HepG2 (cell line): ENCODE measurements around the gene SND1. TPM values are rescaled to one million over a fixed set of nuclear protein-coding genes. Genes with fewer than 3 reads are reported as not detected.

ENCODE experiments used
- AGO2 ChIP-seq: fragments of 200-400 bp; formaldehyde crosslinking; optimal IDR thresholded peaks from 2 replicates; pipeline ENCODE3; 2017; ENCODE audit warnings: mild to moderate bottlenecking, low read depth, low read length, moderate library complexity
- ARNT2 ChIP-seq: sonication (generic); formaldehyde crosslinking; IDR thresholded peaks from 2 replicates; pipeline ENCODE4 v1.8.0; 2022; ENCODE audit warnings: mild to moderate bottlenecking, low read depth, missing genetic modification reagents, moderate library complexity
- EED ChIP-seq: sonication (generic); formaldehyde crosslinking; IDR thresholded peaks from 2 replicates; pipeline ENCODE4 v1.5.0; 2020; ENCODE audit warnings: mild to moderate bottlenecking, missing genetic modification reagents
- KAT7 ChIP-seq: IDR thresholded peaks from 2 replicates; pipeline ENCODE4 v1.6.1; 2018; ENCODE audit warnings: borderline replicate concordance, missing compliant biosample characterization
- KLF9 ChIP-seq: IDR thresholded peaks from 2 replicates; pipeline ENCODE4 v1.6.1; 2016; ENCODE audit warnings: low read depth
- NR2F6 ChIP-seq, 2 experiments: IDR thresholded peaks; 2 replicates each; pipeline ENCODE4 v1.6.1; 2016; ENCODE audit warnings: antibody characterized with exemption in 1 of 2, mild to moderate bottlenecking in 1 of 2
- PHF8 ChIP-seq: sonication (generic); formaldehyde crosslinking; IDR thresholded peaks from 2 replicates; pipeline ENCODE4 v1.5.0; 2020; ENCODE audit warnings: missing genetic modification reagents
- POLR2A ChIP-seq, 2 experiments: IDR thresholded peaks; 2 replicates each; pipeline ENCODE4 v1.6.1; 2011; ENCODE audit warnings: low read depth in 2 of 2, low read length in 2 of 2, mild to moderate bottlenecking in 1 of 2, moderate library complexity in 1 of 2; ENCODE audit not compliant: insufficient read depth in 1 of 2
- PRMT3 ChIP-seq: sonication (generic); formaldehyde crosslinking; IDR thresholded peaks from 2 replicates; pipeline ENCODE4 v1.8.1; 2022; ENCODE audit warnings: low read depth, mild to moderate bottlenecking, moderate library complexity, missing genetic modification reagents, borderline replicate concordance
- RARG ChIP-seq: sonication (generic); formaldehyde crosslinking; IDR thresholded peaks from 2 replicates; pipeline ENCODE4 v1.4.0; 2020; ENCODE audit warnings: low read depth, mild to moderate bottlenecking, missing genetic modification reagents
- SAP130 ChIP-seq: IDR thresholded peaks from 2 replicates; pipeline ENCODE4 v1.6.1; 2016; ENCODE audit warnings: low read depth
- SNRNP70 ChIP-seq: fragments of 200-400 bp; formaldehyde crosslinking; IDR thresholded peaks from 2 replicates; pipeline ENCODE4 v1.6.1; 2017; ENCODE audit warnings: mild to moderate bottlenecking, low read depth, low read length, moderate library complexity
- TGIF2 ChIP-seq: IDR thresholded peaks from 2 replicates; pipeline ENCODE4 v1.6.1; 2016; ENCODE audit warnings: control low read depth, missing compliant biosample characterization
- TSC22D2 ChIP-seq: sonication (generic); formaldehyde crosslinking; IDR thresholded peaks from 2 replicates; pipeline ENCODE4 v1.5.1; 2020; ENCODE audit warnings: missing genetic modification reagents, mild to moderate bottlenecking, borderline replicate concordance
- ZBTB1 ChIP-seq: sonication (generic); formaldehyde crosslinking; IDR thresholded peaks from 2 replicates; pipeline ENCODE4 v1.4.0; 2020; ENCODE audit warnings: missing genetic modification reagents, borderline replicate concordance
- ZFP82 ChIP-seq: sonication (generic); formaldehyde crosslinking; IDR thresholded peaks from 2 replicates; pipeline ENCODE4 v1.5.1; 2020; ENCODE audit warnings: mild to moderate bottlenecking, missing genetic modification reagents, borderline replicate concordance
- ZFYVE20 ChIP-seq: sonication (generic); formaldehyde crosslinking; IDR thresholded peaks from 2 replicates; pipeline ENCODE4 v1.8.0; 2023; ENCODE audit warnings: low read depth, mild to moderate bottlenecking, moderate library complexity, missing genetic modification reagents, borderline replicate concordance
- ZMAT3 ChIP-seq: sonication (generic); formaldehyde crosslinking; conservative IDR thresholded peaks from 2 replicates; pipeline ENCODE4 v1.7.0; 2021; ENCODE audit warnings: missing genetic modification reagents
- ZMYM4 ChIP-seq: sonication (generic); formaldehyde crosslinking; IDR thresholded peaks from 2 replicates; pipeline ENCODE4 v1.8.1; 2023; ENCODE audit warnings: mild to moderate bottlenecking, missing genetic modification reagents
- ZNF180 ChIP-seq: sonication (generic); formaldehyde crosslinking; IDR thresholded peaks from 2 replicates; pipeline ENCODE4 v1.4.0; 2020; ENCODE audit warnings: low read depth, missing genetic modification reagents, borderline replicate concordance
- ZNF335 ChIP-seq: sonication (generic); formaldehyde crosslinking; IDR thresholded peaks from 2 replicates; pipeline ENCODE4 v1.4.0; 2020; ENCODE audit warnings: missing genetic modification reagents
- ZNF501 ChIP-seq: sonication (generic); formaldehyde crosslinking; IDR thresholded peaks from 2 replicates; pipeline ENCODE4 v1.5.1; 2020; ENCODE audit warnings: mild to moderate bottlenecking, moderate library complexity, missing genetic modification reagents
- ZNF782 ChIP-seq: sonication (generic); formaldehyde crosslinking; IDR thresholded peaks from 2 replicates; pipeline ENCODE4 v1.4.0; 2020; ENCODE audit warnings: missing genetic modification reagents, mild to moderate bottlenecking, borderline replicate concordance
- polyA plus RNA-seq, 8 experiments: library from polyadenylated mRNA; depleted of rRNA in 3 of 8; stranded (reverse) in 7 of 8; unstranded in 1 of 8; fragments of >200 nt; fragmentation: Illumina TruSeq in 4 of 8; extraction: Trizol in 4 of 8; gene quantifications; 2 replicates each; pipeline versions ENCODE4 v1.2.1 to v1.2.3, GENCODE V29; 2011 to 2016; ENCODE audit warnings: low read depth in 4 of 8, missing spikeins in 1 of 8, mixed read lengths in 1 of 8; ENCODE audit not compliant: insufficient read depth in 1 of 8
- total RNA-seq, 5 experiments: library from RNA; depleted of rRNA; stranded (reverse); fragments of >200 nt; fragmentation: Illumina TruSeq; extraction: Trizol; gene quantifications; 2 replicates each; pipeline ENCODE4 v1.2.3, GENCODE V29; 2016; ENCODE audit warnings: low read depth in 1 of 5
- TF ChIP-seq, protein P1 (sequence below): sonication (generic); formaldehyde crosslinking; IDR thresholded peaks from 2 replicates; pipeline ENCODE4 v1.5.0; 2020; ENCODE audit warnings: missing genetic modification reagents
- TF ChIP-seq, protein P2 (sequence below): sonication (generic); formaldehyde crosslinking; IDR thresholded peaks from 2 replicates; pipeline ENCODE4 v1.5.0; 2020; ENCODE audit warnings: mild to moderate bottlenecking, missing genetic modification reagents
- TF ChIP-seq, protein P3 (sequence below): sonication (generic); formaldehyde crosslinking; IDR thresholded peaks from 2 replicates; pipeline ENCODE4 v1.5.1; 2020; ENCODE audit warnings: missing genetic modification reagents, mild to moderate bottlenecking, borderline replicate concordance

The SND1 gene
- total and polyA plus RNA-seq, 2 of the 13 experiments (the other 11 are each of a cell fraction or from before 2014, with no cell fraction given): 110 to 182 TPM

DNA sequence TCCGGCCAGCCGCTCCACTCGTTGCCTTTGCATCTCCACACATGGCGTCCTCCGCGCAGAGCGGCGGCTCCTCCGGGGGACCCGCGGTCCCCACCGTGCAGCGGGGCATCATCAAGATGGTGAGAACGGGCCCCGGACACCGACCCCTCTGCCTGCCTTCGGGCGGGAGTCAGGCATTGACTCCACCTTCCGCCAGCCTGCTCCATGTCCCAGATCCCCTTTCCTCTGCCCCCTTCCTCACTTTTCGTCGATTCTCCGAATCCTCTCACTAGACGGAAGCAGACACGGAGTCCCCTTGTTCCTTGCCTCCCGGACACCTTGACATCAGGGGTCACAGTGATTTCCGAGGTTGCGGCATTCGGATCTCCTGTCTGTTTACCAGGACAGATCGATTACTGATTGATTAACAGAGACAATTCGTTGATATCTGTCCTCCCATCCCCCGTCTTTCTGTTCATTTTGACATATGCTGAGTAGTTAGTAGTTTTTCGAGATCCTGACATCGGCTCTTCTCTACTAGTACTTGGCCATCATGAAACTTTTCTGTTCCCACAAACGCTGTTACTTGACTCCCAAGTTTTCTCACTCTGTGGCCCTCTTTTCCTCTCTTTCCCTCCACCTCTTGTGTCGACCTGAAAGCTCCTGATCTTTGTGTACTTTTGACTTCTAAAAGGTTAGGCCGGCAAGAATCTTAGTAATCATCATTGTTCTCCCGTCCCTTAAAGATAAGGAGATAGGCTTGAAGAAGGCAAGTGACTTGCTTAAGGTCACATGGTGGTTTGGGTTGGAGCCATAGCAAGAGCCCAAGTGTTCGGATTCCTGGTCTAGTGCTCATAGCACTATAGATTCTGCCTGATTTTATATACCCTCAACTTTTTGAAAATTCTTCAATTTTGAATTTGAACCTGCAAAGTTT, 597 bp downstream of the SND1 start (continued):
- TF ChIP-seq ZFYVE20 (CRISPR knock-in tag): 0 out of 2 replicates have a peak, but pooled peaks have one; percentile 19
- TF ChIP-seq KAT7: peak; percentile 74; the same call in 1 of the 2 replicates
- peak; percentile 47; the same call in 1 of the 2 replicates for TF ChIP-seq ZNF501 (CRISPR knock-in tag)
- TF ChIP-seq RARG (CRISPR knock-in tag): no peak
- no peak for TF ChIP-seq ZMYM4 (CRISPR knock-in tag)
- peak; percentile 37; the same call in 1 of the 2 replicates for TF ChIP-seq SAP130
- TF ChIP-seq, protein P1, sequence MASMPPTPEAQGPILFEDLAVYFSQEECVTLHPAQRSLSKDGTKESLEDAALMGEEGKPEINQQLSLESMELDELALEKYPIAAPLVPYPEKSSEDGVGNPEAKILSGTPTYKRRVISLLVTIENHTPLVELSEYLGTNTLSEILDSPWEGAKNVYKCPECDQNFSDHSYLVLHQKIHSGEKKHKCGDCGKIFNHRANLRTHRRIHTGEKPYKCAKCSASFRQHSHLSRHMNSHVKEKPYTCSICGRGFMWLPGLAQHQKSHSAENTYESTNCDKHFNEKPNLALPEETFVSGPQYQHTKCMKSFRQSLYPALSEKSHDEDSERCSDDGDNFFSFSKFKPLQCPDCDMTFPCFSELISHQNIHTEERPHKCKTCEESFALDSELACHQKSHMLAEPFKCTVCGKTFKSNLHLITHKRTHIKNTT (CRISPR knock-in tag): no peak
- peak; percentile 69 for TF ChIP-seq AGO2
- no peak for TF ChIP-seq TSC22D2
- TF ChIP-seq PHF8 (CRISPR knock-in tag): no peak
- TF ChIP-seq PRMT3 (CRISPR knock-in tag): no peak; the same call in none of the 2 replicates
- TF ChIP-seq ZFP82: no peak
- TF ChIP-seq ZNF782 (CRISPR knock-in tag): no peak
- TF ChIP-seq ZNF335: no peak
- no peak for TF ChIP-seq ARNT2 (CRISPR knock-in tag)
- TF ChIP-seq ZNF180 (CRISPR knock-in tag): no peak
- no peak for TF ChIP-seq TGIF2 (CRISPR knock-in tag)
- TF ChIP-seq ZMAT3 (CRISPR knock-in tag): no peak; the same call in 1 of the 2 replicates
- TF ChIP-seq NR2F6 (IDR thresholded peaks at IDR 0.05): no peak
- no peak for TF ChIP-seq NR2F6 (CRISPR knock-in tag; IDR thresholded peaks at IDR 0.05)
- TF ChIP-seq EED (CRISPR knock-in tag): no peak
- TF ChIP-seq, protein P2, sequence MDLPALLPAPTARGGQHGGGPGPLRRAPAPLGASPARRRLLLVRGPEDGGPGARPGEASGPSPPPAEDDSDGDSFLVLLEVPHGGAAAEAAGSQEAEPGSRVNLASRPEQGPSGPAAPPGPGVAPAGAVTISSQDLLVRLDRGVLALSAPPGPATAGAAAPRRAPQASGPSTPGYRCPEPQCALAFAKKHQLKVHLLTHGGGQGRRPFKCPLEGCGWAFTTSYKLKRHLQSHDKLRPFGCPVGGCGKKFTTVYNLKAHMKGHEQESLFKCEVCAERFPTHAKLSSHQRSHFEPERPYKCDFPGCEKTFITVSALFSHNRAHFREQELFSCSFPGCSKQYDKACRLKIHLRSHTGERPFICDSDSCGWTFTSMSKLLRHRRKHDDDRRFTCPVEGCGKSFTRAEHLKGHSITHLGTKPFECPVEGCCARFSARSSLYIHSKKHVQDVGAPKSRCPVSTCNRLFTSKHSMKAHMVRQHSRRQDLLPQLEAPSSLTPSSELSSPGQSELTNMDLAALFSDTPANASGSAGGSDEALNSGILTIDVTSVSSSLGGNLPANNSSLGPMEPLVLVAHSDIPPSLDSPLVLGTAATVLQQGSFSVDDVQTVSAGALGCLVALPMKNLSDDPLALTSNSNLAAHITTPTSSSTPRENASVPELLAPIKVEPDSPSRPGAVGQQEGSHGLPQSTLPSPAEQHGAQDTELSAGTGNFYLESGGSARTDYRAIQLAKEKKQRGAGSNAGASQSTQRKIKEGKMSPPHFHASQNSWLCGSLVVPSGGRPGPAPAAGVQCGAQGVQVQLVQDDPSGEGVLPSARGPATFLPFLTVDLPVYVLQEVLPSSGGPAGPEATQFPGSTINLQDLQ (CRISPR knock-in tag): no peak
- no peak for TF ChIP-seq KLF9 (CRISPR knock-in tag)
- no peak for TF ChIP-seq SNRNP70
- TF ChIP-seq, protein P3, sequence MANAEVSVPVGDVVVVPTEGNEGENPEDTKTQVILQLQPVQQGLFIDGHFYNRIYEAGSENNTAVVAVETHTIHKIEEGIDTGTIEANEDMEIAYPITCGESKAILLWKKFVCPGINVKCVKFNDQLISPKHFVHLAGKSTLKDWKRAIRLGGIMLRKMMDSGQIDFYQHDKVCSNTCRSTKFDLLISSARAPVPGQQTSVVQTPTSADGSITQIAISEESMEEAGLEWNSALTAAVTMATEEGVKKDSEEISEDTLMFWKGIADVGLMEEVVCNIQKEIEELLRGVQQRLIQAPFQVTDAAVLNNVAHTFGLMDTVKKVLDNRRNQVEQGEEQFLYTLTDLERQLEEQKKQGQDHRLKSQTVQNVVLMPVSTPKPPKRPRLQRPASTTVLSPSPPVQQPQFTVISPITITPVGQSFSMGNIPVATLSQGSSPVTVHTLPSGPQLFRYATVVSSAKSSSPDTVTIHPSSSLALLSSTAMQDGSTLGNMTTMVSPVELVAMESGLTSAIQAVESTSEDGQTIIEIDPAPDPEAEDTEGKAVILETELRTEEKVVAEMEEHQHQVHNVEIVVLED (CRISPR knock-in tag): no peak
- TF ChIP-seq ZBTB1 (CRISPR knock-in tag): no peak
- TF ChIP-seq POLR2A (IDR thresholded peaks at IDR 0.05; ENCODE audit: insufficient read depth in 1 of 2, low read depth in 2 of 2, low read length in 2 of 2): no peak
